Measurements from ENCODE around the gene PCDHB10. TPM values are rescaled to one million over a fixed set of nuclear protein-coding genes. Genes with fewer than 3 reads are reported as not detected.
"Not testable (repeated sequence)": the region's sequence is repeated elsewhere in the genome, so short reads cannot be mapped to it uniquely, and the experiment has no call there.

PCDHB10 gene
- total and polyA plus RNA-seq, 9 of the 15 experiments (the other 6 are each of a cell fraction or from before 2014, with no cell fraction given), result not detected

DNA sequence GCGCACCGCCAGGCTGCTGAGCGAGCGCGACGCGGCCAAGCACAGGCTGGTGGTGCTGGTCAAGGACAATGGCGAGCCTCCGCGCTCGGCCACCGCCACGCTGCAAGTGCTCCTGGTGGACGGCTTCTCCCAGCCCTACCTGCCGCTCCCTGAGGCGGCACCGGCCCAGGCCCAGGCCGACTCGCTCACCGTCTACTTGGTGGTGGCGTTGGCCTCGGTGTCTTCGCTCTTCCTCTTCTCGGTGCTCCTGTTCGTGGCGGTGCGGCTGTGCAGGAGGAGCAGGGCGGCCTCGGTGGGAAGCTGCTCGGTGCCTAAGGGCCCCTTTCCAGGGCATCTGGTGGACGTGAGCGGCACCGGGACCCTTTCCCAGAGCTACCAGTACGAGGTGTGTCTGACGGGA is 9.5 kb downstream of the PCDHB10 start:
- H2AFZ ChIP-seq (ENCODE audit: low read depth, low read length); H3K4me2 ChIP-seq (ENCODE audit: insufficient read depth, low read length); H3K9me1 ChIP-seq (ENCODE audit: control insufficient read depth, insufficient read depth, low read length); H3K27me3 ChIP-seq (ENCODE audit: control insufficient read depth in 2 of 2, insufficient read depth in 2 of 2, low read length in 2 of 2); intact Hi-C loops (cut with micrococcal nuclease); BruUV-seq (replicated peaks); H3K36me3 ChIP-seq (ENCODE audit: control insufficient read depth, insufficient read depth, low read length); H3K27ac ChIP-seq (ENCODE audit: extremely low read depth, low read depth, low read length); H3K9ac ChIP-seq (ENCODE audit: insufficient read depth in 1 of 2, low read depth in 2 of 2, low read length in 2 of 2); ATAC-seq; H3K4me3 ChIP-seq; H3K79me2 ChIP-seq (ENCODE audit: control insufficient read depth, insufficient read depth, low read length); H4K20me1 ChIP-seq (replicated peaks; ENCODE audit: control insufficient read depth, insufficient read depth, low read length); FAIRE-seq; H3K4me1 ChIP-seq (replicated peaks in 1 of 2; ENCODE audit: control insufficient read depth in 2 of 2, insufficient read depth in 2 of 2, low read length in 2 of 2); POLR2A ChIA-PET; H3K9me3 ChIP-seq (replicated peaks; ENCODE audit: control insufficient read depth, insufficient read depth, low read depth, low read length); DNase-seq (ENCODE audit: extremely low read depth in 1 of 4, low spot score in 3 of 4): not testable (repeated sequence)
- WGBS (ENCODE audit: insufficient coverage, low coverage, missing lambda C conversion rate), result 22% methylated on average over 18 of the region's 35 CpGs
- CTCF ChIA-PET (ENCODE audit: low intra/inter-chr PET ratio), result interaction anchor here (0.7 kb wide), 1 partner anchor 231 kb away, joined by 3 read pairs; no protein-coding TSS in a partner anchor
- in situ Hi-C loops (cut with MboI), result loop anchor here (25.0 kb wide), 1 partner anchor 936 kb away; no protein-coding TSS in a partner anchor

GRCh38 chr5:141208478-141208877 is 16.3 kb downstream of the PCDHB10 start, which contains the start of gene PCDHB12:
PCDHB12 (plus strand) TSS chr5:141208719; CDS start chr5:141208908, 189 bp downstream.
- no peaks in the 10 kb centered on the region for H3K36me3 ChIP-seq (ENCODE audit: control insufficient read depth, insufficient read depth, low read length)
- H3K27ac ChIP-seq (ENCODE audit: extremely low read depth, low read depth, low read length), result no peak within 1 kb of the TSS
- intact Hi-C loops (cut with micrococcal nuclease), result no loop called here
- no peak for FAIRE-seq
- H3K9me1 ChIP-seq (ENCODE audit: control insufficient read depth, insufficient read depth, low read length), result no peaks in the 10 kb centered on the region
- H3K4me3 ChIP-seq, result no peak within 1 kb of the TSS
- DNase-seq (ENCODE audit: extremely low read depth in 1 of 4, low spot score in 3 of 4), result peak in 2 of 4 experiments; percentile 7 to 8
- no peak within 1 kb of the TSS for H3K4me2 ChIP-seq (ENCODE audit: insufficient read depth, low read length)
- ChIA-PET POLR2A (no interaction called here), CTCF (ENCODE audit: low intra/inter-chr PET ratio) (no interaction called here)
- no peak for ATAC-seq
- no TSS peak for BruUV-seq (replicated peaks)
- TF ChIP-seq RAD21 (CRISPR knock-in tag; conservative IDR thresholded peaks at IDR 0.05 in 1 of 2, IDR thresholded peaks at IDR 0.05 in 1 of 2) (peak in 1 of 2 experiments; percentile 21; a peak in 1 of 4 replicates), ZFP36 (IDR thresholded peaks at IDR 0.05; ENCODE audit: low read depth, low read length, partially characterized antibody) (no peak)
- TF ChIP-seq, protein P1, sequence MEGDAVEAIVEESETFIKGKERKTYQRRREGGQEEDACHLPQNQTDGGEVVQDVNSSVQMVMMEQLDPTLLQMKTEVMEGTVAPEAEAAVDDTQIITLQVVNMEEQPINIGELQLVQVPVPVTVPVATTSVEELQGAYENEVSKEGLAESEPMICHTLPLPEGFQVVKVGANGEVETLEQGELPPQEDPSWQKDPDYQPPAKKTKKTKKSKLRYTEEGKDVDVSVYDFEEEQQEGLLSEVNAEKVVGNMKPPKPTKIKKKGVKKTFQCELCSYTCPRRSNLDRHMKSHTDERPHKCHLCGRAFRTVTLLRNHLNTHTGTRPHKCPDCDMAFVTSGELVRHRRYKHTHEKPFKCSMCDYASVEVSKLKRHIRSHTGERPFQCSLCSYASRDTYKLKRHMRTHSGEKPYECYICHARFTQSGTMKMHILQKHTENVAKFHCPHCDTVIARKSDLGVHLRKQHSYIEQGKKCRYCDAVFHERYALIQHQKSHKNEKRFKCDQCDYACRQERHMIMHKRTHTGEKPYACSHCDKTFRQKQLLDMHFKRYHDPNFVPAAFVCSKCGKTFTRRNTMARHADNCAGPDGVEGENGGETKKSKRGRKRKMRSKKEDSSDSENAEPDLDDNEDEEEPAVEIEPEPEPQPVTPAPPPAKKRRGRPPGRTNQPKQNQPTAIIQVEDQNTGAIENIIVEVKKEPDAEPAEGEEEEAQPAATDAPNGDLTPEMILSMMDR (IDR thresholded peaks at IDR 0.05 in 2 of 3, conservative IDR thresholded peaks at IDR 0.05 in 1 of 3; ENCODE audit: insufficient read depth in 2 of 3, low read depth in 1 of 3, low read length in 3 of 3), result peak; percentile 39 to 52 (median 43); a peak in 5 of 6 replicates
- H3K9me3 ChIP-seq (replicated peaks; ENCODE audit: control insufficient read depth, insufficient read depth, low read depth, low read length), result no peaks in the 10 kb centered on the region
- in situ Hi-C loops (cut with MboI), result loop anchor here (25.0 kb wide), 1 partner anchor 929 kb away; no protein-coding TSS in a partner anchor
- 0% methylated on average over 11 of the region's 11 CpGs for WGBS (ENCODE audit: insufficient coverage, low coverage, missing lambda C conversion rate)
- H3K79me2 ChIP-seq (ENCODE audit: control insufficient read depth, insufficient read depth, low read length), result no peaks in the 10 kb centered on the region
- no peak within 1 kb of the TSS for H3K9ac ChIP-seq (ENCODE audit: insufficient read depth in 1 of 2, low read depth in 2 of 2, low read length in 2 of 2)
- H3K27me3 ChIP-seq (ENCODE audit: control insufficient read depth in 2 of 2, insufficient read depth in 2 of 2, low read length in 2 of 2), result no peaks in the 10 kb centered on the region; a peak in 1 of 5 replicates
- no peaks in the 10 kb centered on the region for H4K20me1 ChIP-seq (replicated peaks; ENCODE audit: control insufficient read depth, insufficient read depth, low read length)
- H2AFZ ChIP-seq (ENCODE audit: low read depth, low read length), result no peak within 1 kb of the TSS
- H3K4me1 ChIP-seq (replicated peaks in 1 of 2; ENCODE audit: control insufficient read depth in 2 of 2, insufficient read depth in 2 of 2, low read length in 2 of 2), result no peaks in the 10 kb centered on the region

- H3K27me3 ChIP-seq (ENCODE audit: control insufficient read depth in 2 of 2, insufficient read depth in 2 of 2, low read length in 2 of 2); H3K4me1 ChIP-seq (replicated peaks in 1 of 2; ENCODE audit: control insufficient read depth in 2 of 2, insufficient read depth in 2 of 2, low read length in 2 of 2); H2AFZ ChIP-seq (ENCODE audit: low read depth, low read length); H3K4me3 ChIP-seq; H3K36me3 ChIP-seq (ENCODE audit: control insufficient read depth, insufficient read depth, low read length); FAIRE-seq; H4K20me1 ChIP-seq (replicated peaks; ENCODE audit: control insufficient read depth, insufficient read depth, low read length); H3K9me1 ChIP-seq (ENCODE audit: control insufficient read depth, insufficient read depth, low read length); H3K9ac ChIP-seq (ENCODE audit: insufficient read depth in 1 of 2, low read depth in 2 of 2, low read length in 2 of 2); ATAC-seq; POLR2A ChIA-PET; H3K79me2 ChIP-seq (ENCODE audit: control insufficient read depth, insufficient read depth, low read length); H3K9me3 ChIP-seq (replicated peaks; ENCODE audit: control insufficient read depth, insufficient read depth, low read depth, low read length); H3K4me2 ChIP-seq (ENCODE audit: insufficient read depth, low read length); BruUV-seq (replicated peaks); CTCF ChIA-PET (ENCODE audit: low intra/inter-chr PET ratio); DNase-seq (ENCODE audit: extremely low read depth in 1 of 4, low spot score in 3 of 4); H3K27ac ChIP-seq (ENCODE audit: extremely low read depth, low read depth, low read length): not testable (repeated sequence)
- in situ Hi-C loops (cut with MboI), result loop anchor here (25.0 kb wide), 1 partner anchor 927 kb away; no protein-coding TSS in a partner anchor
- intact Hi-C loops (cut with micrococcal nuclease), result loop anchor here (10.0 kb wide), 1 partner anchor 115 kb away; the partner anchor contains the start of gene TAF7
- WGBS (ENCODE audit: insufficient coverage, low coverage, missing lambda C conversion rate), result 11% methylated on average over 23 of the region's 39 CpGs
Observed at GRCh38 chr5:141210281-141210680, 18.1 kb downstream of the PCDHB10 start.

Data from K562 (cell line).